AG10803 (cell line): Measurements from ENCODE around the gene VTI1B.

Experiments
- DNase-seq: peaks from one replicate; pipeline ENCODE4 v3.0.0; 2010; ENCODE audit warnings: low read depth
- H3K4me3 ChIP-seq: 2 replicates; pipeline ENCODE4 v1.5.1; 2011; ENCODE audit warnings: mild to moderate bottlenecking, low read length, control low read depth
- CTCF ChIP-seq: conservative IDR thresholded peaks from 2 replicates; pipeline ENCODE4 v1.5.1; 2011; ENCODE audit warnings: mild to moderate bottlenecking, low read length, control low read depth, inconsistent platforms

Gene VTI1B

GRCh38 chr14:67643713-67644112, 30.7 kb downstream of the VTI1B start:
- no peak for DNase-seq
- no peak for TF ChIP-seq CTCF

GRCh38 chr14:67641902-67642749, 32.3 kb downstream of the VTI1B start:
- no peak overlapping the region for H3K4me3 ChIP-seq
- TF ChIP-seq CTCF = no peak
- no peak for DNase-seq

More at GRCh38 chr14:67643713-67644112, 30.7 kb downstream of the VTI1B start:
- no peak overlapping the region for H3K4me3 ChIP-seq

GRCh38 chr14:67641480-67641879, 33.0 kb downstream of the VTI1B start:
- no peak for TF ChIP-seq CTCF
- no peak overlapping the region for H3K4me3 ChIP-seq
- no peak for DNase-seq

- no peak overlapping the region for H3K4me3 ChIP-seq
- TF ChIP-seq CTCF = no peak
These were observed 35.8 kb downstream of the VTI1B start for GRCh38 chr14:67638642-67639041.

GRCh38 chr14:67636361-67636919, 38.0 kb downstream of the VTI1B start:
- DNase-seq = peak; percentile 69
- H3K4me3 ChIP-seq = no peak overlapping the region
- no peak for TF ChIP-seq CTCF

More at GRCh38 chr14:67638642-67639041, 35.8 kb downstream of the VTI1B start:
- no peak for DNase-seq

- H3K4me3 ChIP-seq = no peak overlapping the region
- no peak for TF ChIP-seq CTCF
- DNase-seq = no peak
These were observed 40.8 kb downstream of the VTI1B start for GRCh38 chr14:67633451-67634147.
